CD4-positive, CD25-positive, alpha-beta regulatory T cell (primary cell): ENCODE data around the gene CACNA1A. TPM values are rescaled to one million over a fixed set of nuclear protein-coding genes. Genes with fewer than 3 reads are reported as not detected.

Experiments used
- ATAC-seq, 2 donors: fragments of 150-1000 bp; cut with Tn5 transposase; one replicate each; pipeline ENCODE4 v1.10.0; 2021; ENCODE audit warnings: low read depth in 2 of 2, moderate number of reproducible peaks in 2 of 2, moderate library complexity in 1 of 2
- DNase-seq, 3 donors: peaks; one replicate each; pipeline versions ENCODE4 v3.0.0 to v3.0.0-alpha.2; 2012 to 2022; ENCODE audit warnings: mixed read lengths in 1 of 3
- H3K27ac ChIP-seq: one replicate; pipeline ENCODE4 v1.7.0; 2013; ENCODE audit warnings: mild to moderate bottlenecking, low read length; ENCODE audit not compliant: insufficient read depth, poor library complexity, severe bottlenecking
- H3K27me3 ChIP-seq: one replicate; pipeline ENCODE4 v1.7.0; 2013; ENCODE audit warnings: low read length; ENCODE audit not compliant: control insufficient read depth, insufficient read depth
- H3K36me3 ChIP-seq: one replicate; pipeline ENCODE4 v1.7.0; 2013; ENCODE audit warnings: mild to moderate bottlenecking, low read length, moderate library complexity; ENCODE audit not compliant: control insufficient read depth, insufficient read depth
- H3K4me1 ChIP-seq: 2 replicates; pipeline ENCODE4 v1.7.0; 2013; ENCODE audit warnings: mild to moderate bottlenecking, low read length; ENCODE audit not compliant: insufficient read depth, control insufficient read depth, poor library complexity, severe bottlenecking
- H3K4me3 ChIP-seq: one replicate; pipeline ENCODE4 v1.7.0; 2013; ENCODE audit warnings: low read depth, mild to moderate bottlenecking, low read length, moderate library complexity
- H3K9me3 ChIP-seq, 2 experiments: 1 replicate in 1 of 2; 2 replicates in 1 of 2; pipeline ENCODE4 v1.7.0; 2013; ENCODE audit warnings: low read length in 2 of 2, mild to moderate bottlenecking in 1 of 2, moderate library complexity in 1 of 2; ENCODE audit not compliant: control insufficient read depth in 2 of 2
- H3K27ac Mint-ChIP-seq, 3 donors: one replicate each; pipeline ENCODE4 v1.8.0; 2020 to 2022; ENCODE audit warnings: mild to moderate bottlenecking in 3 of 3, mixed read lengths in 3 of 3, moderate library complexity in 2 of 3
- H3K27me3 Mint-ChIP-seq: one replicate; pipeline ENCODE4 v1.8.0; 2022; ENCODE audit warnings: mild to moderate bottlenecking, mixed read lengths
- H3K36me3 Mint-ChIP-seq: one replicate; pipeline ENCODE4 v1.8.0; 2020; ENCODE audit warnings: mixed read lengths
- H3K4me1 Mint-ChIP-seq, 4 donors: one replicate each; pipeline ENCODE4 v1.8.0; 2020 to 2022; ENCODE audit warnings: mixed read lengths in 4 of 4, mild to moderate bottlenecking in 1 of 4
- H3K4me3 Mint-ChIP-seq, 4 donors: one replicate each; pipeline ENCODE4 v1.8.0; 2020 to 2022; ENCODE audit warnings: mild to moderate bottlenecking in 4 of 4, mixed read lengths in 4 of 4, moderate library complexity in 3 of 4
- H3K9me3 Mint-ChIP-seq, 7 donors: one replicate each; pipeline ENCODE4 v1.8.0; 2020 to 2022; ENCODE audit warnings: mixed read lengths in 7 of 7, mild to moderate bottlenecking in 3 of 7, moderate library complexity in 2 of 7
- polyA plus RNA-seq, 4 donors: library from polyadenylated mRNA; unstranded; fragments of 300-500 nt; fragmentation: Illumina TruSeq; gene quantifications; one replicate each; pipeline ENCODE4 v1.2.3, GENCODE V29; 2021
- total RNA-seq: library from RNA; stranded (reverse); gene quantifications from one replicate; pipeline ENCODE4 v1.2.3, GENCODE V29; 2022

Gene CACNA1A
- total and polyA plus RNA-seq, 5 donors from 2014 or later, result 0.16 to 0.62 TPM; not detected in 3

GRCh38 chr19:13399746-13400145 is 106.5 kb downstream of the CACNA1A start:
- H3K4me1 Mint-ChIP-seq, result peaks cover 0 to 2% (median 0%) of the 10 kb centered on the region in 4 donors
- H3K36me3 Mint-ChIP-seq, result no peaks in the 10 kb centered on the region
- no peaks in the 10 kb centered on the region for H3K4me1 ChIP-seq
- peaks cover 3 to 9% of the 10 kb centered on the region in 2 experiments for H3K9me3 ChIP-seq
- no peaks in the 10 kb centered on the region for H3K27me3 ChIP-seq
- H3K4me3 Mint-ChIP-seq, result no peak overlapping the region
- H3K27ac Mint-ChIP-seq, result no peak overlapping the region
- peaks cover 0 to 14% (median 9%) of the 10 kb centered on the region in 7 donors for H3K9me3 Mint-ChIP-seq
- DNase-seq (no peak), ATAC-seq (no peak)
- H3K27me3 Mint-ChIP-seq, result peaks cover under 1% of the 10 kb centered on the region
- H3K36me3 ChIP-seq, result no peaks in the 10 kb centered on the region
- H3K27ac ChIP-seq, result no peak overlapping the region
- H3K4me3 ChIP-seq, result no peak overlapping the region

- H3K4me1 Mint-ChIP-seq, result peaks cover 0 to 2% (median 0%) of the 10 kb centered on the region in 4 donors
- no peaks in the 10 kb centered on the region for H3K4me1 ChIP-seq
- no peak overlapping the region for H3K27ac ChIP-seq
- peaks cover 3 to 9% of the 10 kb centered on the region in 2 experiments for H3K9me3 ChIP-seq
- H3K27me3 Mint-ChIP-seq, result peaks cover 8% of the 10 kb centered on the region
- no peak overlapping the region for H3K27ac Mint-ChIP-seq
- ATAC-seq, result no peak
- no peak overlapping the region for H3K4me3 Mint-ChIP-seq
- H3K9me3 Mint-ChIP-seq, result peaks cover 0 to 14% (median 9%) of the 10 kb centered on the region in 7 donors
- H3K36me3 ChIP-seq, result no peaks in the 10 kb centered on the region
- no peak overlapping the region for H3K4me3 ChIP-seq
- no peaks in the 10 kb centered on the region for H3K36me3 Mint-ChIP-seq
- no peaks in the 10 kb centered on the region for H3K27me3 ChIP-seq
- DNase-seq, result no peak
These were observed 107.2 kb downstream of the CACNA1A start for GRCh38 chr19:13398780-13399726.

GRCh38 chr19:13398182-13398581 is 108.1 kb downstream of the CACNA1A start:
- no peak overlapping the region for H3K4me3 ChIP-seq
- Mint-ChIP-seq H3K27me3 (peaks cover 13% of the 10 kb centered on the region), H3K27ac (no peak overlapping the region), H3K9me3 (peaks cover 0 to 15% (median 9%) of the 10 kb centered on the region in 7 donors), H3K36me3 (no peaks in the 10 kb centered on the region), H3K4me1 (peaks cover 0 to 2% (median 0%) of the 10 kb centered on the region in 4 donors), H3K4me3 (no peak overlapping the region)
- H3K9me3 ChIP-seq, result peaks cover 3 to 9% of the 10 kb centered on the region in 2 experiments
- no peak overlapping the region for H3K27ac ChIP-seq
- ATAC-seq, result no peak
- no peaks in the 10 kb centered on the region for H3K36me3 ChIP-seq
- no peaks in the 10 kb centered on the region for H3K4me1 ChIP-seq
- no peak for DNase-seq
- no peaks in the 10 kb centered on the region for H3K27me3 ChIP-seq

- no peaks in the 10 kb centered on the region for H3K27me3 ChIP-seq
- ATAC-seq (no peak), DNase-seq (peak in 1 of 3 donors; percentile 6)
- H3K4me3 ChIP-seq, result no peak overlapping the region
- Mint-ChIP-seq H3K27ac (peak overlapping the region in 1 of 3 donors; percentile 91), H3K4me3 (no peak overlapping the region), H3K9me3 (peaks cover 0 to 11% (median 5%) of the 10 kb centered on the region in 7 donors), H3K4me1 (peaks cover 0 to 2% (median 0%) of the 10 kb centered on the region in 4 donors), H3K36me3 (no peaks in the 10 kb centered on the region), H3K27me3 (peaks cover 20% of the 10 kb centered on the region)
- no peak overlapping the region for H3K27ac ChIP-seq
- no peaks in the 10 kb centered on the region for H3K36me3 ChIP-seq
- H3K4me1 ChIP-seq, result no peaks in the 10 kb centered on the region
- peaks cover 2 to 3% of the 10 kb centered on the region in 2 experiments for H3K9me3 ChIP-seq
These were observed 109.8 kb downstream of the CACNA1A start for GRCh38 chr19:13396250-13397080.

GRCh38 chr19:13382633-13382938 is 123.7 kb downstream of the CACNA1A start:
- no peak overlapping the region for H3K27ac Mint-ChIP-seq
- no peaks in the 10 kb centered on the region for H3K4me1 Mint-ChIP-seq
- no peak for ATAC-seq
- H3K27me3 Mint-ChIP-seq, result no peaks in the 10 kb centered on the region
- H3K36me3 Mint-ChIP-seq, result no peaks in the 10 kb centered on the region
- H3K9me3 Mint-ChIP-seq, result peaks cover 0 to 2% (median 0%) of the 10 kb centered on the region in 7 donors
- no peaks in the 10 kb centered on the region for H3K36me3 ChIP-seq
- no peak for DNase-seq
- no peaks in the 10 kb centered on the region for H3K4me1 ChIP-seq
- no peak overlapping the region for H3K4me3 ChIP-seq
- no peak overlapping the region for H3K4me3 Mint-ChIP-seq
- no peaks in the 10 kb centered on the region for H3K27me3 ChIP-seq
- H3K27ac ChIP-seq, result no peak overlapping the region
- H3K9me3 ChIP-seq, result no peaks in the 10 kb centered on the region

GRCh38 chr19:13381827-13382632 is 124.2 kb downstream of the CACNA1A start:
- Histone ChIP-seq H3K27me3 (no peaks in the 10 kb centered on the region), H3K36me3 (no peaks in the 10 kb centered on the region), H3K4me1 (no peaks in the 10 kb centered on the region), H3K4me3 (no peak overlapping the region), H3K27ac (no peak overlapping the region), H3K9me3 (no peaks in the 10 kb centered on the region)
- Mint-ChIP-seq H3K4me1 (no peaks in the 10 kb centered on the region), H3K27me3 (no peaks in the 10 kb centered on the region), H3K36me3 (no peaks in the 10 kb centered on the region), H3K27ac (no peak overlapping the region), H3K4me3 (no peak overlapping the region), H3K9me3 (peaks cover 0 to 2% (median 0%) of the 10 kb centered on the region in 7 donors)
- DNase-seq (no peak), ATAC-seq (no peak)

- no peak for ATAC-seq
- Mint-ChIP-seq H3K4me1 (no peaks in the 10 kb centered on the region), H3K4me3 (no peak overlapping the region), H3K27ac (no peak overlapping the region), H3K36me3 (no peaks in the 10 kb centered on the region), H3K9me3 (peaks cover 0 to 5% (median 0%) of the 10 kb centered on the region in 7 donors), H3K27me3 (peaks cover 4% of the 10 kb centered on the region)
- DNase-seq, result no peak
- H3K9me3 ChIP-seq, result no peaks in the 10 kb centered on the region
- no peak overlapping the region for H3K4me3 ChIP-seq
- no peaks in the 10 kb centered on the region for H3K36me3 ChIP-seq
- H3K4me1 ChIP-seq, result no peaks in the 10 kb centered on the region
- H3K27ac ChIP-seq, result no peak overlapping the region
- H3K27me3 ChIP-seq, result no peaks in the 10 kb centered on the region
These were observed 129.7 kb downstream of the CACNA1A start for GRCh38 chr19:13376537-13376936.
